HCEC 1CT (cell line): ENCODE measurements around the gene TBC1D16.

Source experiments
- DNase-seq: peaks from one replicate; pipeline ENCODE4 v3.0.0-alpha.2; 2017

Gene TBC1D16

GRCh38 chr17:79923974-79924638 lies 111.6 kb downstream of the TBC1D16 start:
- DNase-seq, result peak; percentile 10

GRCh38 chr17:79922798-79923197 lies 112.9 kb downstream of the TBC1D16 start:
- no peak for DNase-seq

- no peak for DNase-seq
Observed at GRCh38 chr17:79922116-79922601, 113.5 kb downstream of the TBC1D16 start.

- no peak for DNase-seq
Observed at GRCh38 chr17:79921411-79922115, 114.1 kb downstream of the TBC1D16 start.

GRCh38 chr17:79920751-79921410 lies 114.8 kb downstream of the TBC1D16 start:
- DNase-seq, result no peak

GRCh38 chr17:79919862-79920720 lies 115.6 kb downstream of the TBC1D16 start:
- no peak for DNase-seq

GRCh38 chr17:79919164-79919585 lies 116.5 kb downstream of the TBC1D16 start:
- DNase-seq, result no peak

GRCh38 chr17:79918581-79919163 lies 117.0 kb downstream of the TBC1D16 start:
- no peak for DNase-seq

GRCh38 chr17:79917902-79918484 lies 117.7 kb downstream of the TBC1D16 start:
- no peak for DNase-seq

GRCh38 chr17:79916991-79917901 lies 118.4 kb downstream of the TBC1D16 start:
- no peak for DNase-seq

- DNase-seq, result no peak
Observed at GRCh38 chr17:79916506-79916905, 119.2 kb downstream of the TBC1D16 start.

GRCh38 chr17:79915850-79916430 lies 119.7 kb downstream of the TBC1D16 start:
- peak; percentile 40 for DNase-seq

- no peak for DNase-seq
Observed at GRCh38 chr17:79914813-79915740, 120.6 kb downstream of the TBC1D16 start.

- DNase-seq, result no peak
Observed at GRCh38 chr17:79913896-79914812, 121.5 kb downstream of the TBC1D16 start.

- DNase-seq, result no peak
Observed at GRCh38 chr17:79913451-79913850, 122.2 kb downstream of the TBC1D16 start.

GRCh38 chr17:79912552-79913330 lies 122.9 kb downstream of the TBC1D16 start:
- no peak for DNase-seq
